HepG2 (cell line): ENCODE results near the gene RABGAP1L. TPM values are rescaled to one million over a fixed set of nuclear protein-coding genes. Genes with fewer than 3 reads are reported as not detected.

Source experiments
- BHLHE40 ChIP-seq: IDR thresholded peaks from 2 replicates; pipeline ENCODE4 v1.6.1; 2011; ENCODE audit warnings: low read length, improper control_type of control experiment
- EP300 ChIP-seq, 3 experiments: sonication (generic) in 1 of 3; formaldehyde crosslinking in 1 of 3; IDR thresholded peaks; 2 replicates each; pipeline versions ENCODE4 v1.5.1 to v1.6.1; 2011 to 2020; ENCODE audit warnings: low read depth in 2 of 3, low read length in 2 of 3, borderline replicate concordance in 1 of 3, improper control_type of control experiment in 1 of 3, mild to moderate bottlenecking in 1 of 3, missing genetic modification reagents in 1 of 3, moderate library complexity in 1 of 3
- FOSL2 ChIP-seq: sonication (generic); formaldehyde crosslinking; IDR thresholded peaks from 2 replicates; pipeline ENCODE4 v1.4.0; 2020; ENCODE audit warnings: missing genetic modification reagents
- FOXK1 ChIP-seq: sonication (generic); formaldehyde crosslinking; IDR thresholded peaks from 2 replicates; pipeline ENCODE4 v1.4.0; 2020; ENCODE audit warnings: low read depth, missing genetic modification reagents, borderline replicate concordance
- GATAD2A ChIP-seq: IDR thresholded peaks from 2 replicates; pipeline ENCODE4 v1.6.1; 2016
- HMGXB4 ChIP-seq, 2 experiments: sonication (generic) in 1 of 2; formaldehyde crosslinking in 1 of 2; IDR thresholded peaks; 2 replicates each; pipeline versions ENCODE4 v1.4.0 to v1.6.1; 2018 to 2020; ENCODE audit warnings: missing genetic modification reagents in 2 of 2, borderline replicate concordance in 1 of 2, low read depth in 1 of 2, mild to moderate bottlenecking in 1 of 2, missing biosample characterization in 1 of 2
- HOMEZ ChIP-seq: IDR thresholded peaks from 2 replicates; pipeline ENCODE4 v1.6.1; 2016; ENCODE audit warnings: low read depth
- HOXA3 ChIP-seq: sonication (generic); formaldehyde crosslinking; IDR thresholded peaks from 2 replicates; pipeline ENCODE4 v1.5.0; 2020; ENCODE audit warnings: missing genetic modification reagents
- KLF6 ChIP-seq: IDR thresholded peaks from 2 replicates; pipeline ENCODE4 v1.8.0; 2016; ENCODE audit warnings: missing biosample characterization, missing genetic modification reagents
- LCORL ChIP-seq, 2 experiments: fragments of 450-650 bp in 1 of 2; sonication (generic) in 1 of 2; formaldehyde crosslinking in 1 of 2; IDR thresholded peaks; 2 replicates each; pipeline versions ENCODE4 v1.5.0 to v1.6.1; 2017 to 2020; ENCODE audit warnings: antibody characterized with exemption in 1 of 2, missing genetic modification reagents in 1 of 2
- NR2F1 ChIP-seq, 2 experiments: fragments of 450-650 bp in 1 of 2; formaldehyde crosslinking in 1 of 2; IDR thresholded peaks; 2 replicates each; pipeline versions ENCODE4 v1.5.0 to v1.6.1; 2016 to 2020; ENCODE audit warnings: mild to moderate bottlenecking in 1 of 2, missing compliant biosample characterization in 1 of 2, missing genetic modification reagents in 1 of 2, moderate library complexity in 1 of 2
- NR2F6 ChIP-seq, 2 experiments: IDR thresholded peaks; 2 replicates each; pipeline ENCODE4 v1.6.1; 2016; ENCODE audit warnings: antibody characterized with exemption in 1 of 2, mild to moderate bottlenecking in 1 of 2
- PHF5A ChIP-seq: IDR thresholded peaks from one replicate; pipeline ENCODE4 v1.6.1; 2018; ENCODE audit warnings: low read depth, missing genetic modification reagents; ENCODE audit not compliant: unreplicated experiment
- POGZ ChIP-seq: sonication (generic); formaldehyde crosslinking; IDR thresholded peaks from 2 replicates; pipeline ENCODE4 v1.4.0; 2020; ENCODE audit warnings: mild to moderate bottlenecking, missing genetic modification reagents
- PPARG ChIP-seq: conservative IDR thresholded peaks from 2 replicates; pipeline ENCODE4 v1.6.1; 2016; ENCODE audit warnings: missing biosample characterization, missing genetic modification reagents
- SOX13 ChIP-seq, 3 experiments: fragments of 450-650 bp in 1 of 3; sonication (generic) in 1 of 3; formaldehyde crosslinking in 1 of 3; IDR thresholded peaks in 2 of 3; conservative IDR thresholded peaks in 1 of 3; 2 replicates each; pipeline versions ENCODE4 v1.5.0 to v1.6.1; 2016 to 2020; ENCODE audit warnings: antibody characterized with exemption in 1 of 3, mild to moderate bottlenecking in 1 of 3, missing compliant biosample characterization in 1 of 3, missing genetic modification reagents in 1 of 3, moderate library complexity in 1 of 3
- STAG1 ChIP-seq: sonication (generic); formaldehyde crosslinking; IDR thresholded peaks from 2 replicates; pipeline ENCODE4 v1.4.0; 2020; ENCODE audit warnings: missing genetic modification reagents
- ZFP62 ChIP-seq: sonication (generic); formaldehyde crosslinking; IDR thresholded peaks from 2 replicates; pipeline ENCODE4 v1.4.0; 2020; ENCODE audit warnings: missing genetic modification reagents
- ZMYM4 ChIP-seq: sonication (generic); formaldehyde crosslinking; IDR thresholded peaks from 2 replicates; pipeline ENCODE4 v1.8.1; 2023; ENCODE audit warnings: mild to moderate bottlenecking, missing genetic modification reagents
- ZNF652 ChIP-seq: IDR thresholded peaks from 2 replicates; pipeline ENCODE4 v1.6.1; 2016; ENCODE audit warnings: low read depth, borderline replicate concordance
- polyA plus RNA-seq, 8 experiments: library from polyadenylated mRNA; depleted of rRNA in 3 of 8; stranded (reverse) in 7 of 8; unstranded in 1 of 8; fragments of >200 nt; fragmentation: Illumina TruSeq in 4 of 8; extraction: Trizol in 4 of 8; gene quantifications; 2 replicates each; pipeline versions ENCODE4 v1.2.1 to v1.2.3, GENCODE V29; 2011 to 2016; ENCODE audit warnings: low read depth in 4 of 8, missing spikeins in 1 of 8, mixed read lengths in 1 of 8; ENCODE audit not compliant: insufficient read depth in 1 of 8
- total RNA-seq, 5 experiments: library from RNA; depleted of rRNA; stranded (reverse); fragments of >200 nt; fragmentation: Illumina TruSeq; extraction: Trizol; gene quantifications; 2 replicates each; pipeline ENCODE4 v1.2.3, GENCODE V29; 2016; ENCODE audit warnings: low read depth in 1 of 5
- TF ChIP-seq, protein P1 (sequence below): sonication (generic); formaldehyde crosslinking; IDR thresholded peaks from 2 replicates; pipeline ENCODE4 v1.4.0; 2020; ENCODE audit warnings: missing genetic modification reagents, borderline replicate concordance

RABGAP1L gene
- total and polyA plus RNA-seq, 2 of the 13 experiments (the other 11 are each of a cell fraction or from before 2014, with no cell fraction given), result 7.9 to 22.6 TPM

GRCh38 chr1:174114788-174115448, 44.4 kb upstream of the RABGAP1L start (continued):
- no peak for TF ChIP-seq PHF5A (CRISPR knock-in tag)
- TF ChIP-seq LCORL (IDR thresholded peaks at IDR 0.05), result peak; percentile 84
- TF ChIP-seq LCORL (CRISPR knock-in tag; IDR thresholded peaks at IDR 0.05), result no peak
- TF ChIP-seq, protein P1, sequence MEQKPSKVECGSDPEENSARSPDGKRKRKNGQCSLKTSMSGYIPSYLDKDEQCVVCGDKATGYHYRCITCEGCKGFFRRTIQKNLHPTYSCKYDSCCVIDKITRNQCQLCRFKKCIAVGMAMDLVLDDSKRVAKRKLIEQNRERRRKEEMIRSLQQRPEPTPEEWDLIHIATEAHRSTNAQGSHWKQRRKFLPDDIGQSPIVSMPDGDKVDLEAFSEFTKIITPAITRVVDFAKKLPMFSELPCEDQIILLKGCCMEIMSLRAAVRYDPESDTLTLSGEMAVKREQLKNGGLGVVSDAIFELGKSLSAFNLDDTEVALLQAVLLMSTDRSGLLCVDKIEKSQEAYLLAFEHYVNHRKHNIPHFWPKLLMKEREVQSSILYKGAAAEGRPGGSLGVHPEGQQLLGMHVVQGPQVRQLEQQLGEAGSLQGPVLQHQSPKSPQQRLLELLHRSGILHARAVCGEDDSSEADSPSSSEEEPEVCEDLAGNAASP (CRISPR knock-in tag), result 0 out of 2 replicates have a peak, but pooled peaks have one; percentile 17
- 0 out of 4 replicates have a peak, but pooled peaks of 1 of the 2 experiments have one; percentile 32 for TF ChIP-seq EP300 (IDR thresholded peaks at IDR 0.05; ENCODE audit: low read depth in 2 of 2, low read length in 2 of 2)
- no peak for TF ChIP-seq EP300 (CRISPR knock-in tag; IDR thresholded peaks at IDR 0.05; ENCODE audit: borderline replicate concordance)
- 0 out of 2 replicates have a peak, but pooled peaks have one; percentile 7 for TF ChIP-seq BHLHE40
- TF ChIP-seq NR2F6 (IDR thresholded peaks at IDR 0.05), result no peak
- peak; percentile 55; the same call in 1 of the 2 replicates for TF ChIP-seq NR2F6 (CRISPR knock-in tag; IDR thresholded peaks at IDR 0.05)
- peak; percentile 29 for TF ChIP-seq STAG1
- peak; percentile 68; the same call in 1 of the 2 replicates for TF ChIP-seq GATAD2A (CRISPR knock-in tag)
- peak; percentile 64 for TF ChIP-seq POGZ (CRISPR knock-in tag)
- peak; percentile 41; the same call in 1 of the 2 replicates for TF ChIP-seq HOMEZ (CRISPR knock-in tag)
- TF ChIP-seq HMGXB4 (CRISPR knock-in tag; IDR thresholded peaks at IDR 0.05; ENCODE audit: borderline replicate concordance in 1 of 2, low read depth in 1 of 2), result 0 out of 4 replicates have a peak, but pooled peaks of 1 of the 2 experiments have one; percentile 17
- TF ChIP-seq NR2F1 (CRISPR knock-in tag; IDR thresholded peaks at IDR 0.05), result no peak
- TF ChIP-seq PPARG (CRISPR knock-in tag), result peak; percentile 81
- 0 out of 2 replicates have a peak, but pooled peaks have one; percentile 24 for TF ChIP-seq FOSL2
- peak; percentile 12; the same call in 1 of the 2 replicates for TF ChIP-seq FOXK1
- TF ChIP-seq KLF6 (CRISPR knock-in tag), result no peak
- no peak for TF ChIP-seq SOX13 (IDR thresholded peaks at IDR 0.05)
- peak in 1 of 2 experiments; percentile 61; a peak in 2 of 4 replicates for TF ChIP-seq SOX13 (CRISPR knock-in tag; conservative IDR thresholded peaks at IDR 0.05 in 1 of 2, IDR thresholded peaks at IDR 0.05 in 1 of 2)
- no peak for TF ChIP-seq ZFP62
- peak; percentile 55 for TF ChIP-seq ZMYM4 (CRISPR knock-in tag)
- no peak for TF ChIP-seq ZNF652 (CRISPR knock-in tag)
- TF ChIP-seq HOXA3 (CRISPR knock-in tag), result 0 out of 2 replicates have a peak, but pooled peaks have one; percentile 18
